Measurements from ENCODE around the gene PRR15.

PRR15 gene

GRCh38 chr7:29556405-29557195 is 7.0 kb upstream of the PRR15 start:
- H3K4me1 ChIP-seq (ENCODE audit: control insufficient read depth, insufficient read depth, low read length), result no peaks in the 10 kb centered on the region
- H3K36me3 ChIP-seq (ENCODE audit: control insufficient read depth, insufficient read depth, low read length), result peaks cover 2% of the 10 kb centered on the region
- no peak overlapping the region for H3K27ac ChIP-seq (ENCODE audit: low read depth, low read length)
- no peak overlapping the region for H3K9ac ChIP-seq (ENCODE audit: low read length)
- H3K27me3 ChIP-seq (ENCODE audit: control insufficient read depth, insufficient read depth, low read length), result no peaks in the 10 kb centered on the region
- no peak overlapping the region for H3K4me3 ChIP-seq (ENCODE audit: low read length)

GRCh38 chr7:29557954-29558353 is 5.7 kb upstream of the PRR15 start:
- H3K4me1 ChIP-seq (ENCODE audit: control insufficient read depth, insufficient read depth, low read length), result no peaks in the 10 kb centered on the region
- H3K9ac ChIP-seq (ENCODE audit: low read length), result no peak overlapping the region
- H3K27me3 ChIP-seq (ENCODE audit: control insufficient read depth, insufficient read depth, low read length), result peaks cover 2% of the 10 kb centered on the region
- H3K36me3 ChIP-seq (ENCODE audit: control insufficient read depth, insufficient read depth, low read length), result peaks cover 2% of the 10 kb centered on the region
- H3K27ac ChIP-seq (ENCODE audit: low read depth, low read length), result no peak overlapping the region
- no peak overlapping the region for H3K4me3 ChIP-seq (ENCODE audit: low read length)

- no peak overlapping the region for H3K9ac ChIP-seq (ENCODE audit: low read length)
- peaks cover 2% of the 10 kb centered on the region for H3K4me1 ChIP-seq (ENCODE audit: control insufficient read depth, insufficient read depth, low read length)
- H3K27me3 ChIP-seq (ENCODE audit: control insufficient read depth, insufficient read depth, low read length), result peaks cover 7% of the 10 kb centered on the region
- H3K27ac ChIP-seq (ENCODE audit: low read depth, low read length), result no peak overlapping the region
- H3K36me3 ChIP-seq (ENCODE audit: control insufficient read depth, insufficient read depth, low read length), result no peaks in the 10 kb centered on the region
- H3K4me3 ChIP-seq (ENCODE audit: low read length), result no peak overlapping the region
Observed at GRCh38 chr7:29561271-29561670, 2.4 kb upstream of the PRR15 start.

GRCh38 chr7:29562307-29562706 is 1.3 kb upstream of the PRR15 start:
- H3K27me3 ChIP-seq (ENCODE audit: control insufficient read depth, insufficient read depth, low read length), result peaks cover 7% of the 10 kb centered on the region
- no peak overlapping the region for H3K9ac ChIP-seq (ENCODE audit: low read length)

DNA sequence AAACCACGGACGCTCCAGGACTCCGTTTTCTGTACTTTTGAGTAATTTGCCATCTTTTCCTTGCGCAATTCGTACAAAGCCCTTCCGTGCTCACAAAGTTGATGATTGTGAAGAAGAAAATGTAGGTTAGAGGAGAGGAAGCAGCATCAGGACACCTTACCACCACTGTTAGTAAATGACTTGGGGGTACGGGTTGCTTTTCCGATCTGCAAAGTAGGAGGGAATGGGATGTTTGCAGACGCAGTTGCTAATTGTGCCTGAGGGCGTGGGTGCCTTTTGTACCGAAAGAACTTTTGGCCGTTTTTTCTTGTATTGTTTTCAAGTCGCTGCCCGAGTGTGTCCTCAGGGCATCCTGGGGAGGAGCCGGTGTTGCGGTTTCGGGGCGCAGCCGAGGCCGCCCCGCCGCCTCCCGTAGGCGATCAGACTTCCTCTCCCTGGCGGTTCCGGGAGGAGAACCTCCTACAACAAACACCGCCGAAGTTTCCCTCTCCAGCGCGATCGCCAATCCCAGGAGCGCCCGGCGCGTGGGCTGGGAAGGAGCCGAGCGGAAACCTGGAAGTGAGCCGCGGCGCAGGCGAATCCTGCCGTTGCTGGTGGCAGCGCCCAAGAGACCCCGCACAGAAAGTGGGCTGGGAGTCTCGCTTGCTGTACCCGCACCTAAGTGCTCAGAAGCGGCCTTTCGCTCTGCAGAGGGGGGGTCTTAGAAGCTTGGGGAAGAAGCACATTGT is 1.0 kb downstream of the PRR15 start:
- H3K27me3 ChIP-seq (ENCODE audit: control insufficient read depth, insufficient read depth, low read length), result peaks cover 7% of the 10 kb centered on the region
- peak overlapping the region; percentile 58 for H3K9ac ChIP-seq (ENCODE audit: low read length)
- no peaks in the 10 kb centered on the region for H3K36me3 ChIP-seq (ENCODE audit: control insufficient read depth, insufficient read depth, low read length)
- peak overlapping the region; percentile 74 for H3K4me3 ChIP-seq (ENCODE audit: low read length)
- no peak overlapping the region for H3K27ac ChIP-seq (ENCODE audit: low read depth, low read length)
- H3K4me1 ChIP-seq (ENCODE audit: control insufficient read depth, insufficient read depth, low read length), result peaks cover 2% of the 10 kb centered on the region

More at GRCh38 chr7:29562307-29562706, 1.3 kb upstream of the PRR15 start:
- no peak overlapping the region for H3K27ac ChIP-seq (ENCODE audit: low read depth, low read length)
- H3K4me3 ChIP-seq (ENCODE audit: low read length), result no peak overlapping the region
- H3K36me3 ChIP-seq (ENCODE audit: control insufficient read depth, insufficient read depth, low read length), result no peaks in the 10 kb centered on the region
- H3K4me1 ChIP-seq (ENCODE audit: control insufficient read depth, insufficient read depth, low read length), result peaks cover 2% of the 10 kb centered on the region

GRCh38 chr7:29565224-29565630 is 1.6 kb downstream of the PRR15 start:
- Histone ChIP-seq H3K27ac (ENCODE audit: low read depth, low read length) (no peak overlapping the region), H3K9ac (ENCODE audit: low read length) (no peak overlapping the region), H3K27me3 (ENCODE audit: control insufficient read depth, insufficient read depth, low read length) (peaks cover 7% of the 10 kb centered on the region), H3K4me1 (ENCODE audit: control insufficient read depth, insufficient read depth, low read length) (peaks cover 2% of the 10 kb centered on the region), H3K4me3 (ENCODE audit: low read length) (peak overlapping the region; percentile 74), H3K36me3 (ENCODE audit: control insufficient read depth, insufficient read depth, low read length) (no peaks in the 10 kb centered on the region)

GRCh38 chr7:29565634-29565981 is 2.0 kb downstream of the PRR15 start:
- Histone ChIP-seq H3K27me3 (ENCODE audit: control insufficient read depth, insufficient read depth, low read length) (peaks cover 7% of the 10 kb centered on the region), H3K4me3 (ENCODE audit: low read length) (peak overlapping the region; percentile 74), H3K27ac (ENCODE audit: low read depth, low read length) (no peak overlapping the region), H3K4me1 (ENCODE audit: control insufficient read depth, insufficient read depth, low read length) (peaks cover 2% of the 10 kb centered on the region), H3K9ac (ENCODE audit: low read length) (no peak overlapping the region), H3K36me3 (ENCODE audit: control insufficient read depth, insufficient read depth, low read length) (no peaks in the 10 kb centered on the region)

GRCh38 chr7:29565982-29566746 is 2.5 kb downstream of the PRR15 start:
- no peak overlapping the region for H3K27ac ChIP-seq (ENCODE audit: low read depth, low read length)
- H3K9ac ChIP-seq (ENCODE audit: low read length), result no peak overlapping the region
- H3K27me3 ChIP-seq (ENCODE audit: control insufficient read depth, insufficient read depth, low read length), result peaks cover 7% of the 10 kb centered on the region
- peaks cover 2% of the 10 kb centered on the region for H3K4me1 ChIP-seq (ENCODE audit: control insufficient read depth, insufficient read depth, low read length)
- H3K36me3 ChIP-seq (ENCODE audit: control insufficient read depth, insufficient read depth, low read length), result no peaks in the 10 kb centered on the region
- peak overlapping the region; percentile 74 for H3K4me3 ChIP-seq (ENCODE audit: low read length)

DNA sequence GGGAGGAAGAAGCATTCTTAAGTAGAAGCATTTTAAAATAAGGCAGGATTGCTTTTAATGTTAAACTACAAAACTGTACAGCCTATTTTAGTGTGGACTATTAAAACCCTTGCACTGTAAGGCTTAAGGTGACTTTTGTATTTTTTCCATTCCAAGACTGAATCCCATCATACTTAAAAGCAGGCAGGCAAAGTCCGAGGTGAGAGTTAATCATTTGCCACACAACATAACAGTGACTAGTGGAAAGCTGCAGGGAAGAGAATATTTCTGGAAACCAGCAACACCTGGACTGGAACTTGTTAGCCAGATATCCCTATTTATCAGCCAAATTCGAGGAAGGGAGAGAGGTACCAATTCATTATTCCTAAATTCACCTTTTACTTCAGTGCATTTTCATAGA is 3.5 kb downstream of the PRR15 start:
- Histone ChIP-seq H3K36me3 (ENCODE audit: control insufficient read depth, insufficient read depth, low read length) (no peaks in the 10 kb centered on the region), H3K27ac (ENCODE audit: low read depth, low read length) (no peak overlapping the region), H3K4me1 (ENCODE audit: control insufficient read depth, insufficient read depth, low read length) (peaks cover 2% of the 10 kb centered on the region), H3K4me3 (ENCODE audit: low read length) (peak overlapping the region; percentile 74), H3K9ac (ENCODE audit: low read length) (no peak overlapping the region), H3K27me3 (ENCODE audit: control insufficient read depth, insufficient read depth, low read length) (peaks cover 7% of the 10 kb centered on the region)

DNA sequence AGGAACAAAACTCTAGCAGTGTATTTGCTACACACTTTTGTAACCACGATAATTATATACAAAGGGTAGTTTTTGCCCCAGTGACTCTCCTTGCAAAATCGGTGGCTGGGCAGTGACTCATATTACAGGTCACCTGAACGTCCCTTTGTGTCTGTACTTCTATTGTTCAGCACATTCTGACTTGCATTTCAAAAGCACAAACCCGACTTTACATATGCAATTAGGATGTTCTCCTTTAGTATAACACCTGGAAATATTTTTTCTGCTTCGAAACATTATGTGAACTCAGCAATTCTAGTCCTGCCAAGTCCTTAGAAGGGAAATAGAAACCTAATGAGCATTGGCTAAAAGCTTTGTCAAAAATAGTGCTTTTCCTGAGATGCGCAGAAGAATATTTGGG is 6.0 kb downstream of the PRR15 start:
- H3K4me3 ChIP-seq (ENCODE audit: low read length), result no peak overlapping the region
- H3K4me1 ChIP-seq (ENCODE audit: control insufficient read depth, insufficient read depth, low read length), result peaks cover 2% of the 10 kb centered on the region
- H3K36me3 ChIP-seq (ENCODE audit: control insufficient read depth, insufficient read depth, low read length), result no peaks in the 10 kb centered on the region
- no peak overlapping the region for H3K27ac ChIP-seq (ENCODE audit: low read depth, low read length)
- H3K9ac ChIP-seq (ENCODE audit: low read length), result no peak overlapping the region
- H3K27me3 ChIP-seq (ENCODE audit: control insufficient read depth, insufficient read depth, low read length), result no peaks in the 10 kb centered on the region

- Histone ChIP-seq H3K36me3 (ENCODE audit: control insufficient read depth, insufficient read depth, low read length) (no peaks in the 10 kb centered on the region), H3K4me1 (ENCODE audit: control insufficient read depth, insufficient read depth, low read length) (no peaks in the 10 kb centered on the region), H3K27ac (ENCODE audit: low read depth, low read length) (no peak overlapping the region), H3K27me3 (ENCODE audit: control insufficient read depth, insufficient read depth, low read length) (no peaks in the 10 kb centered on the region), H3K4me3 (ENCODE audit: low read length) (no peak overlapping the region), H3K9ac (ENCODE audit: low read length) (no peak overlapping the region)
Observed at GRCh38 chr7:29572558-29572957, 8.9 kb downstream of the PRR15 start.

DNA sequence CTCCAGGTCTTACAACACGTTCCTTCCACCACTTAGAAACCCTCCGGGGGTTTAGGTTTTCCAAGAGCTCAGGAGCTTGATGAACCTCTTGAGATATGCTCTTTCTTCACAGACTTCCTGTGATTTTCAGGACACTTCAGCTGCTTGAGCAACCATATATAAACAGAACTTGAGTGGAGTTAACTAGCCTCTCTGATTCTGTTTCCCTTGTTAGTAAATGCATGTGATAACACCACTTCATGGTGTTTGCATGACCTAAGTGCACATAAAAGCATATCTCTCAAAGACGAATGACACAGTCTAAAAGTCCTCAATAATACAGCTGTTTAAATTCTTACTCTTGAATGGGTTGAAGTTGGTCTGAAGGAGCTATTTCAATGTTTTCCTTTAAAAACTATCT is 9.9 kb downstream of the PRR15 start:
- Histone ChIP-seq H3K27ac (ENCODE audit: low read depth, low read length) (no peak overlapping the region), H3K4me1 (ENCODE audit: control insufficient read depth, insufficient read depth, low read length) (no peaks in the 10 kb centered on the region), H3K36me3 (ENCODE audit: control insufficient read depth, insufficient read depth, low read length) (no peaks in the 10 kb centered on the region), H3K4me3 (ENCODE audit: low read length) (no peak overlapping the region), H3K27me3 (ENCODE audit: control insufficient read depth, insufficient read depth, low read length) (no peaks in the 10 kb centered on the region), H3K9ac (ENCODE audit: low read length) (no peak overlapping the region)
